ENCODE measurements around the gene ZNF587B. TPM values are rescaled to one million over a fixed set of nuclear protein-coding genes. Genes with fewer than 3 reads are reported as not detected.

ZNF587B gene
- total and polyA plus RNA-seq, 9 donors, result 3.3 to 10.5 (median 4.6) TPM

Other genes with a start within 250 kb of the ZNF587B start
- gene ZIK1, start 246.2 kb upstream of the ZNF587B start, total RNA-seq, result 9.2 TPM
- gene ZIK1, start 246.2 kb upstream of the ZNF587B start, polyA plus RNA-seq (ENCODE audit: insufficient read depth in 1 of 8, insufficient read length in 8 of 8, low replicate concordance in 1 of 8), result 1 to 10 TPM; 4.7 to 7.2 (median 5.8) TPM
- gene ZNF530, start 230.4 kb upstream of the ZNF587B start, total RNA-seq, result 3.9 TPM
- gene ZNF530, start 230.4 kb upstream of the ZNF587B start, polyA plus RNA-seq (ENCODE audit: insufficient read depth in 1 of 8, insufficient read length in 8 of 8, low replicate concordance in 1 of 8), result 1 to 10 TPM; 2.7 to 4.6 (median 3.4) TPM
- gene ZNF134, start 216.1 kb upstream of the ZNF587B start, total RNA-seq, result 17.2 TPM
- gene ZNF134, start 216.1 kb upstream of the ZNF587B start, polyA plus RNA-seq (ENCODE audit: insufficient read depth in 1 of 8, insufficient read length in 8 of 8, low replicate concordance in 1 of 8), result 10 to 100 TPM in 7 of 8 donors, 1 to 10 TPM in 1; 10.0 to 14.3 (median 13.2) TPM
- 15.4 TPM for gene ZNF211, start 197.1 kb upstream of the ZNF587B start, total RNA-seq
- gene ZNF211, start 197.1 kb upstream of the ZNF587B start, polyA plus RNA-seq (ENCODE audit: insufficient read depth in 1 of 8, insufficient read length in 8 of 8, low replicate concordance in 1 of 8), result 10 to 100 TPM; 11.4 to 20.7 (median 13.1) TPM
- gene ZSCAN4, start 161.4 kb upstream of the ZNF587B start, total RNA-seq, result not detected
- not detected for gene ZSCAN4, start 161.4 kb upstream of the ZNF587B start, polyA plus RNA-seq (ENCODE audit: insufficient read depth in 1 of 8, insufficient read length in 8 of 8, low replicate concordance in 1 of 8)
- 9.0 TPM for gene ZNF551, start 148.3 kb upstream of the ZNF587B start, total RNA-seq
- gene ZNF551, start 148.3 kb upstream of the ZNF587B start, polyA plus RNA-seq (ENCODE audit: insufficient read depth in 1 of 8, insufficient read length in 8 of 8, low replicate concordance in 1 of 8), result 1 to 10 TPM; 4.7 to 8.0 (median 5.5) TPM
- 7.6 TPM for gene ZNF154, start 121.1 kb upstream of the ZNF587B start, total RNA-seq
- gene ZNF154, start 121.1 kb upstream of the ZNF587B start, polyA plus RNA-seq (ENCODE audit: insufficient read depth in 1 of 8, insufficient read length in 8 of 8, low replicate concordance in 1 of 8), result 10 to 100 TPM in 4 of 8 donors, 1 to 10 TPM in 4; 8.7 to 14.2 (median 10.0) TPM
- 9.4 TPM for gene ZNF671, start 102.7 kb upstream of the ZNF587B start, total RNA-seq
- 10 to 100 TPM in 1 of 8 donors, 1 to 10 TPM in 7; 5.9 to 11.2 (median 7.1) TPM for gene ZNF671, start 102.7 kb upstream of the ZNF587B start, polyA plus RNA-seq (ENCODE audit: insufficient read depth in 1 of 8, insufficient read length in 8 of 8, low replicate concordance in 1 of 8)
- gene ZNF776, start 83.5 kb upstream of the ZNF587B start, total RNA-seq, result 18.5 TPM
- 10 to 100 TPM; 12.3 to 15.6 (median 13.2) TPM for gene ZNF776, start 83.5 kb upstream of the ZNF587B start, polyA plus RNA-seq (ENCODE audit: insufficient read depth in 1 of 8, insufficient read length in 8 of 8, low replicate concordance in 1 of 8)
- 20.7 TPM for gene ZNF586, start 60.6 kb upstream of the ZNF587B start, total RNA-seq
- gene ZNF586, start 60.6 kb upstream of the ZNF587B start, polyA plus RNA-seq (ENCODE audit: insufficient read depth in 1 of 8, insufficient read length in 8 of 8, low replicate concordance in 1 of 8), result 10 to 100 TPM in 7 of 8 donors, 1 to 10 TPM in 1; 9.2 to 13.4 (median 11.0) TPM
- 5.5 TPM for gene ZNF552, start 15.4 kb upstream of the ZNF587B start, total RNA-seq
- gene ZNF552, start 15.4 kb upstream of the ZNF587B start, polyA plus RNA-seq (ENCODE audit: insufficient read depth in 1 of 8, insufficient read length in 8 of 8, low replicate concordance in 1 of 8), result 1 to 10 TPM; 2.8 to 9.3 (median 4.2) TPM
- gene ZNF587, start 19.6 kb downstream of the ZNF587B start, total RNA-seq, result 19.3 TPM
- gene ZNF587, start 19.6 kb downstream of the ZNF587B start, polyA plus RNA-seq (ENCODE audit: insufficient read depth in 1 of 8, insufficient read length in 8 of 8, low replicate concordance in 1 of 8), result 10 to 100 TPM in 7 of 8 donors, 1 to 10 TPM in 1; 7.5 to 20.6 (median 12.6) TPM
- gene ZNF814, start 58.7 kb downstream of the ZNF587B start, total RNA-seq, result 10.8 TPM
- 10 to 100 TPM; 15.7 to 29.7 (median 22.0) TPM for gene ZNF814, start 58.7 kb downstream of the ZNF587B start, polyA plus RNA-seq (ENCODE audit: insufficient read depth in 1 of 8, insufficient read length in 8 of 8, low replicate concordance in 1 of 8)
- gene ZNF417, start 86.3 kb downstream of the ZNF587B start, total RNA-seq, result 16.4 TPM
- 10 to 100 TPM in 6 of 8 donors, 1 to 10 TPM in 2; 7.7 to 15.4 (median 11.0) TPM for gene ZNF417, start 86.3 kb downstream of the ZNF587B start, polyA plus RNA-seq (ENCODE audit: insufficient read depth in 1 of 8, insufficient read length in 8 of 8, low replicate concordance in 1 of 8)
- gene ZNF418, start 105.1 kb downstream of the ZNF587B start, total RNA-seq, result 14.1 TPM
- gene ZNF418, start 105.1 kb downstream of the ZNF587B start, polyA plus RNA-seq (ENCODE audit: insufficient read depth in 1 of 8, insufficient read length in 8 of 8, low replicate concordance in 1 of 8), result 10 to 100 TPM in 1 of 8 donors, 1 to 10 TPM in 7; 6.7 to 15.6 (median 8.3) TPM
- gene ZNF256, start 117.4 kb downstream of the ZNF587B start, total RNA-seq, result 6.7 TPM
- gene ZNF256, start 117.4 kb downstream of the ZNF587B start, polyA plus RNA-seq (ENCODE audit: insufficient read depth in 1 of 8, insufficient read length in 8 of 8, low replicate concordance in 1 of 8), result 1 to 10 TPM; 5.0 to 6.0 (median 5.5) TPM
- 0.89 TPM for gene C19orf18, start 144.2 kb downstream of the ZNF587B start, total RNA-seq
- gene C19orf18, start 144.2 kb downstream of the ZNF587B start, polyA plus RNA-seq (ENCODE audit: insufficient read depth in 1 of 8, insufficient read length in 8 of 8, low replicate concordance in 1 of 8), result 1 to 10 TPM in 4 of 8 donors, under 1 TPM in 4; 0.31 to 2.4 (median 1.00) TPM
- gene ZNF606, start 172.5 kb downstream of the ZNF587B start, total RNA-seq, result 20.5 TPM
- gene ZNF606, start 172.5 kb downstream of the ZNF587B start, polyA plus RNA-seq (ENCODE audit: insufficient read depth in 1 of 8, insufficient read length in 8 of 8, low replicate concordance in 1 of 8), result 10 to 100 TPM; 10.5 to 13.5 (median 11.6) TPM
- 0.35 TPM for gene ZSCAN1, start 203.7 kb downstream of the ZNF587B start, total RNA-seq
- gene ZSCAN1, start 203.7 kb downstream of the ZNF587B start, polyA plus RNA-seq (ENCODE audit: insufficient read depth in 1 of 8, insufficient read length in 8 of 8, low replicate concordance in 1 of 8), result 1 to 10 TPM in 6 of 8 donors, under 1 TPM in 2; 0.55 to 1.8 (median 1.1) TPM
- 11.7 TPM for gene ZNF135, start 229.0 kb downstream of the ZNF587B start, total RNA-seq
- gene ZNF135, start 229.0 kb downstream of the ZNF587B start, polyA plus RNA-seq (ENCODE audit: insufficient read depth in 1 of 8, insufficient read length in 8 of 8, low replicate concordance in 1 of 8), result 10 to 100 TPM; 11.1 to 16.8 (median 12.4) TPM

Data from muscle of leg (tissue), 9 donors.